B cell (primary cell): ENCODE measurements around the gene OR9Q1. TPM values are rescaled to one million over a fixed set of nuclear protein-coding genes. Genes with fewer than 3 reads are reported as not detected.

Experiments
- ATAC-seq: fragments of 200-7000 bp; cut with Tn5 transposase; one replicate; pipeline ENCODE4 v1.10.0; 2021; ENCODE audit warnings: low read depth, mild to moderate bottlenecking, moderate number of reproducible peaks, moderate library complexity
- CTCF ChIA-PET: fragments of 350-600 bp; sonication (Branson Sonifier 250); formaldehyde crosslinking; loops from one replicate; lab custom pipeline; 2021; ENCODE audit warnings: antibody characterized with exemption, inconsistent platforms; lab: Charles Lee
- POLR2A ChIA-PET: fragments of 350-600 bp; sonication (Branson Sonifier 250); formaldehyde crosslinking; loops from one replicate; lab custom pipeline; 2021; ENCODE audit warnings: antibody characterized with exemption; lab: Charles Lee
- DNase-seq: peaks from one replicate; pipeline ENCODE4 v3.0.0; 2013
- H2AFZ ChIP-seq: 2 replicates; pipeline ENCODE4 v1.6.1; 2012; ENCODE audit warnings: mild to moderate bottlenecking, low read depth, low read length; ENCODE audit not compliant: insufficient read depth, poor library complexity, severe bottlenecking
- H3K27ac ChIP-seq, 2 donors: 1 replicate in 1 of 2; 2 replicates in 1 of 2; pipeline ENCODE4 v1.5.1; 2012 to 2013; ENCODE audit warnings: low read length in 2 of 2, mild to moderate bottlenecking in 2 of 2, moderate library complexity in 1 of 2
- H3K27me3 ChIP-seq, 4 experiments: fragments of 200-600 bp in 1 of 4; sonication (generic) in 1 of 4; replicated peaks in 1 of 4; 1 replicate in 2 of 4; 2 replicates in 2 of 4; pipeline versions ENCODE4 v1.6.1 to v1.7.0; 2013 to 2016; ENCODE audit warnings: low read length in 3 of 4, mild to moderate bottlenecking in 2 of 4, mixed read lengths in 1 of 4, moderate library complexity in 1 of 4; ENCODE audit not compliant: insufficient read depth in 4 of 4, control insufficient read depth in 3 of 4; ENCODE audit errors: control extremely low read depth in 1 of 4
- H3K36me3 ChIP-seq, 2 experiments: replicated peaks in 1 of 2; 1 replicate in 1 of 2; 2 replicates in 1 of 2; pipeline versions ENCODE4 v1.6.1 to v1.7.1; 2013; ENCODE audit warnings: low read length in 1 of 2; ENCODE audit not compliant: insufficient read depth in 2 of 2, control insufficient read depth in 1 of 2; ENCODE audit errors: control extremely low read depth in 1 of 2, extremely low read depth in 1 of 2
- H3K4me1 ChIP-seq, 2 donors: fragments of 200-600 bp in 1 of 2; sonication (generic) in 1 of 2; 1 replicate in 1 of 2; 2 replicates in 1 of 2; pipeline versions ENCODE4 v1.5.1 to v1.6.1; 2013 to 2017; ENCODE audit warnings: low read length in 2 of 2; ENCODE audit not compliant: control insufficient read depth in 2 of 2, insufficient read depth in 2 of 2
- H3K4me2 ChIP-seq: replicated peaks from 2 replicates; pipeline ENCODE3; 2012; ENCODE audit warnings: mild to moderate bottlenecking, low read depth, low read length; ENCODE audit not compliant: poor library complexity, severe bottlenecking
- H3K4me3 ChIP-seq, 5 experiments: fragments of 200-600 bp in 1 of 5; sonication (generic) in 1 of 5; 1 replicate in 3 of 5; 2 replicates in 2 of 5; pipeline versions ENCODE4 v1.5.1 to v1.7.0; 2011 to 2016; ENCODE audit warnings: low read length in 4 of 5, mild to moderate bottlenecking in 4 of 5, low read depth in 2 of 5, control low read depth in 1 of 5, moderate library complexity in 1 of 5; ENCODE audit not compliant: insufficient read depth in 1 of 5; ENCODE audit errors: control extremely low read depth in 1 of 5, extremely low read depth in 1 of 5
- H3K79me2 ChIP-seq: fragments of 200-600 bp; sonication (generic); one replicate; pipeline ENCODE4 v1.6.0; 2016; ENCODE audit warnings: low read length; ENCODE audit not compliant: control insufficient read depth, insufficient read depth
- H3K9ac ChIP-seq: fragments of 200-600 bp; sonication (generic); 2 replicates; pipeline ENCODE4 v1.6.1; 2017; ENCODE audit warnings: mild to moderate bottlenecking, low read length, moderate library complexity
- H3K9me3 ChIP-seq, 3 donors: one replicate each; pipeline versions ENCODE4 v1.6.1 to v1.7.1; 2013; ENCODE audit warnings: low read length in 2 of 3; ENCODE audit not compliant: control insufficient read depth in 2 of 3, insufficient read depth in 1 of 3; ENCODE audit errors: control extremely low read depth in 1 of 3
- H4K20me1 ChIP-seq: 2 replicates; pipeline ENCODE4 v1.6.0; 2012; ENCODE audit warnings: mild to moderate bottlenecking, low read length; ENCODE audit not compliant: insufficient read depth, control insufficient read depth, poor library complexity, severe bottlenecking
- H3K27ac Mint-ChIP-seq: one replicate; pipeline ENCODE4 v1.8.0; 2021; ENCODE audit warnings: mixed read lengths
- H3K27me3 Mint-ChIP-seq: one replicate; pipeline ENCODE4 v1.8.0; 2021; ENCODE audit warnings: mixed read lengths
- H3K4me1 Mint-ChIP-seq: one replicate; pipeline ENCODE4 v1.8.0; 2021; ENCODE audit warnings: mixed read lengths
- H3K4me3 Mint-ChIP-seq: one replicate; pipeline ENCODE4 v1.8.0; 2021; ENCODE audit warnings: mixed read lengths
- H3K9me3 Mint-ChIP-seq: one replicate; pipeline ENCODE4 v1.8.0; 2022; ENCODE audit warnings: mixed read lengths; ENCODE audit not compliant: insufficient read depth
- EZH2 ChIP-seq: IDR thresholded peaks from 2 replicates; pipeline ENCODE4 v1.6.1; 2012; ENCODE audit warnings: borderline replicate concordance, low read depth, mild to moderate bottlenecking, moderate library complexity, low read length; ENCODE audit not compliant: insufficient read depth, poor library complexity, severe bottlenecking
- WGBS: methylation state at CpG from one replicate; pipeline ENCODE4 v1.1.5; 2013; ENCODE audit warnings: missing lambda C conversion rate; ENCODE audit not compliant: insufficient coverage; 5-methylcytosine and 5-hydroxymethylcytosine counted together
- intact Hi-C: fragments of 100-400 bp; cut with micrococcal nuclease; formaldehyde crosslinking; loops from one replicate; pipeline ENCODE4 v1.10.0; 2022
- polyA plus RNA-seq: library from polyadenylated mRNA; depleted of rRNA; stranded (reverse); fragments of >200 nt; gene quantifications from 2 replicates; pipeline ENCODE4 v1.2.3, GENCODE V29; 2012
- total RNA-seq, 2 donors: library from RNA; stranded (reverse); fragments of 120-200 nt in 1 of 2; gene quantifications; 1 replicate in 1 of 2; 2 replicates in 1 of 2; pipeline versions ENCODE4 v1.2.3 to v1.2.4, GENCODE V29; 2013 to 2022
- TF ChIP-seq, protein P1 (sequence below): fragments of 200-600 bp; IDR thresholded peaks from one replicate; pipeline ENCODE4 v1.8.0; 2022; ENCODE audit warnings: antibody characterized with exemption, mild to moderate bottlenecking

OR9Q1 gene
- total and polyA plus RNA-seq, 2 donors (not counting 1 experiment from before 2014, with no cell fraction given) = not detected

DNA sequence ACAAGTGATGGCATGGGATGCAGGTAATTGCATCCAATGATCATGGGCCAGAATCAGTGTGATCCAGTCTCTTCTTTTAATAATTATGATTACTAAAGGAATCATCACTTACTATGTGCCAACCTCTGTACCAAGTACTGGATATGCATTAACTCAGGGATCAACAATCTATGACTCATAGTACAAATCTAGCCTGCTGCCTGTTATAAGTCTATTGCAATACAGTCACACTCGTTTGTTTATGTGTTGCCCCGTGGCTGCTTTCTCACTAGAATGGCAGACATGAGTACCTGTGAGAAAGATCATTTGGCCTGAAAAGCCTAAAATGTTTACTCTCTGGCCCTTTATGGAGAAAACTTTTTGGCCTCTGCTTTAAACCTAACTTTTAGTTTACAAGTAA is 52.1 kb downstream of the OR9Q1 start:
- H3K27me3 ChIP-seq = no peaks in the 10 kb centered on the region
- peaks cover 8% of the 10 kb centered on the region for H3K9me3 Mint-ChIP-seq
- no peak overlapping the region for H3K4me2 ChIP-seq
- peaks cover 14% of the 10 kb centered on the region for H3K27me3 Mint-ChIP-seq
- DNase-seq (no peak), ATAC-seq (no peak)
- no peak for TF ChIP-seq EZH2
- TF ChIP-seq, protein P1, sequence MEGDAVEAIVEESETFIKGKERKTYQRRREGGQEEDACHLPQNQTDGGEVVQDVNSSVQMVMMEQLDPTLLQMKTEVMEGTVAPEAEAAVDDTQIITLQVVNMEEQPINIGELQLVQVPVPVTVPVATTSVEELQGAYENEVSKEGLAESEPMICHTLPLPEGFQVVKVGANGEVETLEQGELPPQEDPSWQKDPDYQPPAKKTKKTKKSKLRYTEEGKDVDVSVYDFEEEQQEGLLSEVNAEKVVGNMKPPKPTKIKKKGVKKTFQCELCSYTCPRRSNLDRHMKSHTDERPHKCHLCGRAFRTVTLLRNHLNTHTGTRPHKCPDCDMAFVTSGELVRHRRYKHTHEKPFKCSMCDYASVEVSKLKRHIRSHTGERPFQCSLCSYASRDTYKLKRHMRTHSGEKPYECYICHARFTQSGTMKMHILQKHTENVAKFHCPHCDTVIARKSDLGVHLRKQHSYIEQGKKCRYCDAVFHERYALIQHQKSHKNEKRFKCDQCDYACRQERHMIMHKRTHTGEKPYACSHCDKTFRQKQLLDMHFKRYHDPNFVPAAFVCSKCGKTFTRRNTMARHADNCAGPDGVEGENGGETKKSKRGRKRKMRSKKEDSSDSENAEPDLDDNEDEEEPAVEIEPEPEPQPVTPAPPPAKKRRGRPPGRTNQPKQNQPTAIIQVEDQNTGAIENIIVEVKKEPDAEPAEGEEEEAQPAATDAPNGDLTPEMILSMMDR = no peak
- intact Hi-C loops = no loop called here
- no peak overlapping the region for H3K27ac Mint-ChIP-seq
- H2AFZ ChIP-seq = no peak overlapping the region
- no peak overlapping the region for H3K27ac ChIP-seq
- no peaks in the 10 kb centered on the region for H3K36me3 ChIP-seq
- no peak overlapping the region for H3K9ac ChIP-seq
- no peak overlapping the region for H3K4me3 Mint-ChIP-seq
- CTCF ChIA-PET = no interaction called here
- no CpG with 5 or more reads among the region's 2 CpGs for WGBS
- no peaks in the 10 kb centered on the region for H3K79me2 ChIP-seq
- peaks cover 0 to 2% (median 0%) of the 10 kb centered on the region in 3 donors for H3K9me3 ChIP-seq
- no peaks in the 10 kb centered on the region for H3K4me1 Mint-ChIP-seq
- POLR2A ChIA-PET = no interaction called here
- H4K20me1 ChIP-seq = no peaks in the 10 kb centered on the region
- H3K4me1 ChIP-seq = no peaks in the 10 kb centered on the region
- no peak overlapping the region for H3K4me3 ChIP-seq

DNA sequence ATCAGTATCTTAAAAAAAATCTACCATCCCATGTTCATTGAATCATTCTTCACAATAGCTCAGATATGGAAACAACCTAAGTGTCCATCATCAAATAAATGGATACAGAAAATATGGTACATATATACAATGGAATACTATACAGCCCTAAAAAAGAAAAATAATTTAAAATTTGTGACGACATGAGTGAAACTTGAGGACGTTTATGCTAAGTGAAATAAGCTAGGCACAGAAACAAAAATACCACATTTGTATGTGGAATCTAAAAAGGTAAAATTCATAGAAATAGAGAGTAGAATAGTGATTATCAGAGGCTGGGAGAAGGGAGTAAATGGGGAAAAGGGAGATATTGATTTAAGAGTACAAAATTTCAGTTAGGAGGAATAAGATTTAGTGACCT is 62.8 kb downstream of the OR9Q1 start:
- no peak for TF ChIP-seq EZH2
- TF ChIP-seq, protein P1 = no peak
- ChIA-PET POLR2A (no interaction called here), CTCF (no interaction called here)
- Histone ChIP-seq H3K9ac (no peak overlapping the region), H3K4me1 (no peaks in the 10 kb centered on the region), H4K20me1 (no peaks in the 10 kb centered on the region), H2AFZ (no peak overlapping the region), H3K4me2 (no peak overlapping the region), H3K9me3 (peaks cover 0 to 3% (median 2%) of the 10 kb centered on the region in 3 donors), H3K27me3 (no peaks in the 10 kb centered on the region), H3K36me3 (no peaks in the 10 kb centered on the region), H3K4me3 (no peak overlapping the region), H3K27ac (no peak overlapping the region), H3K79me2 (no peaks in the 10 kb centered on the region)
- Mint-ChIP-seq H3K4me3 (no peak overlapping the region), H3K9me3 (peaks cover 9% of the 10 kb centered on the region), H3K4me1 (no peaks in the 10 kb centered on the region), H3K27ac (no peak overlapping the region), H3K27me3 (peaks cover 6% of the 10 kb centered on the region)
- DNase-seq = no peak
- intact Hi-C loops = no loop called here
- WGBS = no CpG with 5 or more reads among the region's 2 CpGs
- ATAC-seq = no peak
